ENCODE data around the gene KIF21A.

The KIF21A gene

GRCh38 chr12:39272871-39273655 is 169.9 kb downstream of the KIF21A start:
- DNase-seq (ENCODE audit: low read depth), result peak; percentile 12

GRCh38 chr12:39269492-39269891 is 173.4 kb downstream of the KIF21A start:
- DNase-seq (ENCODE audit: low read depth), result no peak

- no peak for DNase-seq (ENCODE audit: low read depth)
Observed at GRCh38 chr12:39267886-39268285, 175.0 kb downstream of the KIF21A start.

GRCh38 chr12:39252628-39253027 is 190.3 kb downstream of the KIF21A start:
- DNase-seq (ENCODE audit: low read depth), result no peak
